NOMO-1 treated with dmso at 0.1 percent for 144 hours (cell line): Measurements from ENCODE around the gene SLC25A51.

ENCODE experiments used
- DNase-seq: peaks from one replicate; lab custom pipeline; 2025; ENCODE audit not compliant: unreplicated experiment; lab: John Stamatoyannopoulos, UW

SLC25A51 gene

DNA sequence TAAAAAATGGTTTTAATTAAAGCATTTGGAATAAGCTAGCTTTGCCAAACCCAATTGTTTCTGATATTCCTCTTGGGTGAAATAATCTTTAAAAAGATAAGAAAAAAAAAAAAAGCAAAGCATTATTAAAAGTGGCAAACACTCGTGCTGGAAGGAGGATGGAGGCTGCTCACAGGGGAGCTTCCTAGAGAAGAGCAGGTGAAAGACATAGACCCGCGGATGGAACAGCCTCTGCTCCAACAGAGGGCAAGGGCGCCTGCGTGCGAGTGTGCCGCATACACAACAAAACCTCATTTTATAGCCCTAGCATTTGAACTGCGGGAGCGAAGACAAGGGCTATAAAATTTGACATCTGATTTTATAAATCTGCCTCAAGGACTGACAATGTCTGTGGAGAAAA lies 33.4 kb upstream of the SLC25A51 start:
- DNase-seq: no peak

DNA sequence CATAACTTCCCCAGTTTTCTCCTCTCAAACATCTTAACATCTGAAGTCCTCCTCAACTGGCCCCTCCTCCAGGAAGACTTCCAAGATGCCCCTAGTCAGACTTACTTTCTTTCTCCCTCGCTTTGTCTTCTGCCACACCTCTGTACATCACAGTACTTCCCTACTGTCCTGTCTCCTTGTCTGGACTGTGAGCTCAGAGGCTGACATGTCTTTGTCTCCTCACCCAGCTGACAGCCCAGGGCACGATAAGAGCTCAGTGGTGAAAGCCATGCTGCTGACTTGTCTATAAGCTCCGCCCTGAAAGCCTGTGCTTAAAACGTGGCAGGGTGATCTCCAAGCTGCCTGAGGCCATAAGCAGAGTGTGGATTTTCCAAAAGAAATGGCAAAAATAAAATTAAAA lies 33.0 kb upstream of the SLC25A51 start:
- DNase-seq: no peak

DNA sequence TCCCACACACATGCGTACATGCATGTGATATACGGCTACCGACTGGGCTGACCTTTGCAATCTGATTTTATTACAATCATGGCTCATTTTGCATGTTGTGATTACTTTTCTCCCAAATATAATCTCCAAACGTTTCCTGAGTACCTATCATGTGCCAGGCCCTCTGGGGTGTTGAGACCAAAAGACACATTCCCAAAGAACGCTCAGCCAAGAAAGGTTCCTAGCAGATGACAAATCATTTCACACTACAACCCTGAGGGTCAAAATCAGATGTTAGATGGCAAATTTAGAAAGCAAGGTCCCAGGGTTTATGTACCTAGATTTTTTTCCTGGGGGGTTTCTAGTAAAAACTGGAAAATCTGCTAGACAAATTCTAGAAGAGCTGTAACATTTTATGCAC lies 32.4 kb upstream of the SLC25A51 start:
- DNase-seq: no peak

DNA sequence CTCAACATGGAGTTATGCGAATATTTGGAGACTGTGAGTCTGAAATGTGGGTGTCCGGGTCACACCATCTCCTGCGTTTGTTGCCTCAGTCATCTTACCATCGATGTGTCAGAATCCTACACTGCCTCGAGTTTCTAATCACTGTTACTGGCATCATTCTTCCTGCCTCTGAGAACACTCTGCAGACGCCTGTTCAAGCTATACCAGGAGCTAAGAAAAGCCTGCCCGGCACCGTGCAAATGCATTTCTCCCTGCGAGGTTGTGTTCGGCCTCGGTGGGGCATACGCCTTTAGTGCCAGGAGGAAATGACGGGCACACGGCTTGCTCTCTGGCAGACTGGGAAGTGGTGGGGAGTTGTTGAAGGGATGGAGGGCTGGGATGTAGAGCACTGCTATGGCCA lies 31.2 kb upstream of the SLC25A51 start:
- no peak for DNase-seq

DNA sequence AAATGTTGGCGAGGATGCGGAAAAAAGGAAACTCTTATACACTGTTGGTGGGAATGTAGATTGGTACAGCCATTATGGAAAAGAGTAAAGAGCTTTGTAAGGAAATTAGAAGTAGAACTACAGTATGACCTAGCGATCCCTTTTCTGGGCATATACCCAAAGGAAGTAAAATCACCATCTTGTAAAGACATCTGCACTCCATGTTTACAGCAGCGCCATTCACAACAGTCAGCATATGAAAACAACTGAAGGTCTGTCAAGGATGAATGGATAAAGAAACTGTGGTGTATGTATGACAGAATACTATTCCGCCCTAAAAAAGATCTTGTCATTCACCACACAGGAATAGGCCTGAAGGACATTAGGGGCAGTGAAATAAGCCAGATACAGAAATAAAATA lies 27.7 kb upstream of the SLC25A51 start:
- no peak for DNase-seq

DNA sequence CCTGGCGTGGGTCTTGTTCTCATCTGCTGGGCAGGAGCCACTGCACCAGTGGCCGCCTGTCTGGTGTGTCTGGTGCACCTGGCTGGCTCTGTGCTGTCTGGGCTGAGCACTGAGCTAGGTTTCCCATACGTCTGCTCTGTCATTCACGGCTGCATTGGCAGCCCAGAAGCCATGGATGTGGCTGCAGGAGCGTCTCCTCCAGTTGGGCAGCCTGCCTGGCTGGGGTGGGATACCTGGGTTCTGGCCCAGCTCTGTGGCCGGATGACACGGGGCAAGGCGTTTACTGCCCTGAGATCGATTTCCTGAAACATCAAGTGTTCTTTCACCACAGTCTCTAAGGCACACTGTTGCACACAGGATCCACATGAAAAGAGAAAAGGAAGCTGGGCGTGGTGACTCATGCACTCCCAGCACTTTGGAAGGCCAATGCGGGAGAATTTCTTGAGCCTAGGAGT lies 25.5 kb upstream of the SLC25A51 start:
- no peak for DNase-seq

DNA sequence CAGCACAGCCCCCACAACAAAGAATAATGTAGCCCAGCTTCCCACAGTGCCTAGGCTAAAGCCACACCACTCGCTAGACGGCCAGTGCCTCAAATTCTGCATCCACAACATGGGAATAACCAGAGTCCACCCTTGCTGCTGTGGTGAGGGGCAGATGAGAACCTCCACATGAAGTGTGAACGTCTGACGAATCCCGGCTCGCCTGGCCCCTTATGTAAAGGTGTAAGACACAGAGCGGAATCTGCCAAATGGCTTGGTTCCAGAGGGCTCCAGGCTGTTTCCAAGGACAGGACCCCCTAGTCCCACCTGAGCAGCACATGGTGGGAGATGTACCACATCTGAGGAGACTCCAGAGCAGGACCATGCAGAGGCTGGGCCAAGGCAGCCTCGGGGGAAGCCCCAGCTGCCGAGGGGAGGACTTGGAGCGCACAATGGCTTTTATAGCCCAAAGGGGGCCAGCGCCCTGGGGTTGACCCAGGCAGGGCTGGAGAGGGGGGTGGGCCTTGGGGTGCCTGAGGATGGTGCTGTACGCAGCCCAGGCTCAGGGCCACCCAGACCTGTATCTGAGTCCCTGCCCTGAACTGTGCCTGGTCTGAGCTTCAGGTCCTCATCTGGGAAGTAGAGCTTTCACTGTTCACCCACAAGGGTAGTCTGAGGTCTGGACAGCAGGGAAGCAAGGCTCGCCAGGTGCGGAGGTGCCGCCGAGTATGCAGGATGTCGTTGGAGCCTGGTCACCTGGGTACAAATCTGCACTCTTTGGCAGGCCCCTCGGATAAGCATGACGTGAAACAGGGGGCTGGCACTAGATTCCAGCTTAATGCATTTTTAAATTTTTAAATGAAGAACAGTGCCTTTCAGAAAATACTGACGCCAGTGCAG lies 24.9 kb upstream of the SLC25A51 start:
- no peak for DNase-seq

DNA sequence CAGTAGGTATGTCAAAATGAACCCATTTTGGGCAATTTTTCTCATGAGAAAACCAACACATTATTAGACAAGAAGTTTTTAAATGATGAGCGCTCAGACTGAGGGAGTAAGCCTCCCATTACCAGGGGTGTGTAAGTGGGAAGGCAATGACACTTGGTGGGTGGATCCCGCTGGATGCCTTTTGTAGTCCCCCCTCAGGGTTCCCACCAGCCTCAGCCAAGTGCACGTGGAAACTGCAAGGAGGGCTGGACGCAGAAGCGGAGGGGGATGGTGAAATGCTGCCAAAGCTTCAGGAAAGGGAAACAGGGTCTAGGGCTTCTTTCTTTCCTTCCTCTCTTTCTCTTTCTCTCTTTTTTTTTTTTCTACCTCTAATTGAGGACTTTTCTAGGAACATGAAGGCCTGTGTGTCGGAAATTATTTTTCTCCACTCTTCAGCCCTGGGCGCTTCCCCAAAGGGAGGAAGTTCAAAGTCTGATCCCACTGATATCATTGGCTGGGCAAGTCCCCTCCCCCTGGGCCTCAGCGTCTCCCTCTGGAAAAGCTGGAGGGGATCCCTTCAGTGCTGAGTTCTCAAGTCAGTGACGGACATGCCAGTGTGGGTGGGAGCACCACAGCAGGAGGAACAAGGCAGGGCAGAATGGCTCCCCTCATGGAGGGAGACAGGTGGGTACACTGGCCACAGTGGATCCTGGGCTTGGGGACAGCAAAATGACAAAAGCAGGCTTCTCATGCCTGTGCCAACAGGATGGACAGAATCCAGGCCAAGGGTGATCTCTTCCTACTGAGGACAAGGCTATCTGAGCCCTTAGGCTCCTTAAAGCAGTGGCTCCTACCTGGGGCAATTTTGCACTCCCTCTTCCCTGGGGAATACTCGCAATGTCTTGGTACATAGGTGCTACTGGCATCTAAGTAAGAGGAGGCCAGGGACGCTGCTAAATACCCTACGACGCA lies 23.9 kb upstream of the SLC25A51 start:
- DNase-seq: no peak

DNA sequence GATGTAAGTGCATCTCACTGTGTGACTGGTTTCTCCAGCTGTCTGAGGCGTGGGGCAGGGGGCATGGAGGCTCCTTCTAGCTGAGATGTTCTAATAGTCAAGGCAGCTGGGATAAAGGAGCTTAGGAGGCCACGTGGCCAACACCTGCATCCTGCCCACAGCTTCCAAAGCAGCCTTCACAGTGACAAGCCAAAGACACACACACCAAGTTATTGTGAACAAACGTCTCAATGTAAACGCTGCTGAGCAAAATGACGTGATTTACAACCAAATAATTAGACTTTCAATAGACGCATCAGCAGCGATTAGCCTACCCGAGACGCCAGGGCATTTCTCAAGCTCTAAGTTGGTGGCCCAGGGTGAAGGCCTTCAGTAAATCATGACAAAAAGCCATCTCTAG lies 23.2 kb upstream of the SLC25A51 start:
- no peak for DNase-seq

DNA sequence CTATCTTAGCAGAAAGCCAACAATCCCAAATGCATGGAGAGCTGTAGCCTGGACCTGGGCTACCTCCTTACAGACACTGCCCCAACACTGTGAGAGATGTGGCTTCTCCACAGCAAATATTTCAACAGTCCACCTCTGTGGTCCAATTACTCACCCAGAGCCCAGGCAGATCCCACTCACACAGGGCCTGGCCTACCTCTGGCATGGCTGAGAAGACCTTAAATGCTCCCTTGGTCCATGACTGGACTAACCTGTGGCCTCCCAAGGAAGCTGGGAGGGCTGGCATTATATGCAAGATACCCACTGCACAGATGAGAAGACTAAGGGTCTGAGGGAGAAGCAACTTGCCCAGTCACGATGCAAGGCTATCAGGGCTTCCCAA lies 22.8 kb upstream of the SLC25A51 start:
- no peak for DNase-seq

DNA sequence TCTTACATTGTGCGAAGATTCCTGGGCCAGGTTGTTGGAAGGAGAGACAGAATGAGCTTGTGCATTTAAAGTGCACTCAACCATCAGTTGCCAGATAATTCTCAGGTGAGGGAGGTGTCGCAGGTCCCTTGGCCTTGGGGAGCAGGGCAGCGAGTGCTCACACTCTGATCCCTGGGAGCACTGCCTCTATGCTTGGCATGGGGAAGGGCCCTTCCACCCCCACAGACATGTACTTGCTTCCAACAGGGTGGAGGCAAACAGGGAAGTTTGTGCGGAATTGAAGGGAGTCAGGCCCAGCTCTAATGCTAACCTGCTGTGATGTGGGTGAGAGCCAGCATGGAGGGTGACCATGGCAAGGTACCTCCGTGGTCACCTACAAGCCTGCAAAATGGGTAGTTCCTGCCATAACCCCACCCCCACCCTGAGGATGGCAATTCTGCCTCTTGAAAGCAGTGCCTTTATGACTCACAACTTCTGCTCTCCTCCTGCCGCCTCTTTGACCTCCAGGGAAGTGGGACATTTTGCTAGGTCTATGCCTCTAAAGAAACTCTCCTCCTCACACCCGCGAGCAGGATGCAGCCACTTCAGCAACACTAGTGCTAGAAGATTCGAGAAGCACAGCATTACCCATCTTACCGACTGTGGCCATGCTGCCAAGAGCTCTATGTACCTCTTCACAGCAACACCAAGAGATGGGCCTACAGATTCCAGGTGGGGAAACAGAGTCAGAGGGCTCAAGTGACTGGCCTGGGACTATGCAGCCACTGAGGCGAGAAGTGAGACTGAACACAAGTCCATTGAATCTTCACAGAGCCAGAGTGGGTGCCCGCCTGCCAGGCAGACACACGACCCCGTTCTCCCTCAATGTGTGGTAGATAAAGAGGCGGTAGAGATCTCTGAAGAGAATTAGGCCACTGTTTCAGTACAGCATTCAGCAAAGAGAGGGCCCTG lies 22.1 kb upstream of the SLC25A51 start:
- no peak for DNase-seq

DNA sequence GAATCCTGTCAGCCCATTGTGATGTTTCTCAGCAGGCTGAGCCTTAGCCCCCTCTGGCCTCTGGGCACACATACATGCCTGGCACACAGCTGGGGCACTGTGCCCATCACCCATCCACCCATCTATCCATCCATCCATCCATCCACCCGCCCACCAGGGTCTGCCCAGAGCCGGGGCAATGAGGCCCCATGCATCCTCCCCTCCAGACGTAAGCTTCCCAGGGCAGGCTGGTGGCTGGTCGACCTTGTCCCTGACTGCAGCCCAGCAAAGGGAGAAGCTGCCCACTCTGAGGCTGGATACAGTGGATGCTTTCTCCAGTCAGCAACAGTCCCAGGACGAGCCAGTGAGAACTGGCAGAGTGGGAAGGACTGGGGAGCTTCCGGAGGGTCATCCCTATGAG lies 21.1 kb upstream of the SLC25A51 start:
- DNase-seq: no peak

DNA sequence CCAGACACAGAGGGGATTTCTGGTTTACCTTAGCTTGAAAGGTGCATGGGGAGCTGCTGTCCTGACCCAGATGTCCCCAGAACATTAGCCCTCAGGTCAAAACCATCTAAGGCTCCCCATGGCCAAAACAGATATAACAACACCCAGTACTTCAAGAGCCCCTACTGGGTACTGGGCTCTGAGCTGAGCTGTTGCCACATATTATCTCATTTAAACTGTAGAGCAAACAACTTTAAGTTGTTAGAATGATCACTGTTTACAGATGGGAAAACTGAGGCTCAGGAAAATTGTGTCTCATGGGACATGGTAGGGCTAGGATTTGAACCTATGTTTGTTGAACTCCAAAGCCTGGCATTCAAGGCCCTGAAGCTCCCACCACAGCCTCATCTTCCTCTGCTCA lies 20.6 kb upstream of the SLC25A51 start:
- DNase-seq: no peak

DNA sequence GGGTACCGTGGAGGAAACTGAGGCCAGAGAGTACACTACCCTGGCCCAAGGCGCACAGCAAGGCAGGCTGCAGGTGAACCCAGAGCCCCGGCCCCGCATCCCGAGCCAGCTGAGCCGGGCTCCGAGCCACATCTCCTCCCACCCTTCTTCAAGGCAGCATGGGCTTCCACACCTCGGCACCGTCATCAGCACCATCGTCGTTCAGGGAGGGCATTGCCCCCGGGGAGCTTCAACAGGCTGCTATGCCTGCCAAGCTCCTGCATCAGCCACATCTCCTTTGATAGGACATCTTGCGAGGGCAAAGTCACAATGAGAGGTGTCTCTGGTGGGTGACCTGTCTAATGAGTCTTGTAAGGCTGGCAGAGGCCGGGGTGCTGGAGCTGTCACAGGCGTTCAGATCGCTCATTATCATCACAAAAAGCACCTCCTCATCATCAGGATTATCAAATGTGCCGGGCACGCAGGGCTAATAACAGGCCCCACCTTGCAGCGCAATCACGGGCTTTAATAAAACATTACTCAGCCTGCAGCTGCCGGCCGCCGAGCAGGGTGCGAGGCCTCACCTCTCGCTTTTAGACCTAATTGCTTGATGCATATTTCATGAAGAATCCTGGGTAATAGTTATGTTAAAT lies 20.0 kb upstream of the SLC25A51 start:
- DNase-seq: no peak

DNA sequence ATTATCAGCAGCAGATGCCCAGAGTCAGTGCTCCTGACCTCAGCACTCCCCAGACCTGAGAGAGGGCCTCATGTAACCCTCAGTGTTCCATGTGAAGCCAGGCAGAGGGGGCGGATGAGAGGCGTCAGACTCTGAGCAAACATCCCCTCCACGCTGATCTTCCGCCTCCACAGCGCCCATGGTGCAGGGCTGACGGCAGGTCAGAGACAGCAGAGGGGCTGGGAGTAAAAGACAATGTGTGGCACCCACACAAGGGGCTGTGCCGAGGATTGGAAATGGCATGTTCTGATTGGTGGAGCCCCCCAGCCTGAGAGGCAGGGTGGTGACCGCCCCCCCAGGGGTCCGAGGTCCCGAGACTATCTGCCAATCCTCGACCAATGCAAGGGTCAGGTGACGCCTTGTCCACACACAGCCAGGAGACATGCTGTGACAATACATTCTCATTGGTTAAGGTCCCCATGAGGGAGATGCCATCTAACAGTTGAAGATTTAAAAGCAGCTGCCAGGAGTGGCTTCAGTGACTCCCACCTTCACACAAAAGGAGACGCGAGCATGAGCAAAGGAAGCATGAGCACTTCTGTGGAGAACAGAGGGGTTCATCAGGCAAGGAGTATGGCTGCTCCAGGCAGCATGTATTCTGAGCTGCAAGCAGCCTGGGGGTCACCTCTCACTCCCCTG lies 19.3 kb upstream of the SLC25A51 start:
- no peak for DNase-seq

DNA sequence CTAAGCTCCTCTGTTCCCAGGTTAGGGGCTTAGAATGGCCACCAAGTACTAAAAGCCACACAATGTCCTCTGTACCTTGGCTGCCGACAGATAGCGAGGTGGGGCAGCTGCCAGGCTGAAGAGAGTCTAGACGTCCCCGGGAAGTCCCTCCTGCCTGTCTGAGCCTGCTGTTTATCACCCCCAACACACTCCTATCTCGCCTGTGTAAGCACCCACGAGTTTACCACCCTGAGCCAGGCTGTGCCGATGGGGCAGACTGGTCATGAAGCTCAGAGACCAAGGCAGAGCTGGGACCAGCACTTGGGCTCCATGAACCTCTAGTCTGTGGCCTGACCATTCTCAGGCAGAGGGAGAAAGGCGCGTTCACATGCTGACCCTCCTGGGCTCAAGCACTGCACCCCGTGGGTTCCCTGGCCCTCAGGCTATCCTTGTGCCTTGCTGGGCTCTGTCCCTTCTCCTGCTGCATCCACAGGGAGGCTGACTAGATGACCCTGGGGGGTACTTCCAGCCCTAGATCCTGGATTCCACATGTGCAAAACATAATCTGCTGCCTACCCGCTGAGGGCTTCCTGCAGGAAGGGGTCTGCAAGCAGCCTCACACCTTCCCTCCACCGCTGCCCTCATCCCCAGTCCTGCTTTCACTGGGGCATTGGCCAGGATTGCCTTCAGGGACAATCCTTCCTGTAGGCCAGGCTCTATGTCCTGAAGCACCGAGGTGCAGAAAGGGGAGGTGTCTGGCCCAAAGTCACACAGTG lies 18.6 kb upstream of the SLC25A51 start:
- no peak for DNase-seq

DNA sequence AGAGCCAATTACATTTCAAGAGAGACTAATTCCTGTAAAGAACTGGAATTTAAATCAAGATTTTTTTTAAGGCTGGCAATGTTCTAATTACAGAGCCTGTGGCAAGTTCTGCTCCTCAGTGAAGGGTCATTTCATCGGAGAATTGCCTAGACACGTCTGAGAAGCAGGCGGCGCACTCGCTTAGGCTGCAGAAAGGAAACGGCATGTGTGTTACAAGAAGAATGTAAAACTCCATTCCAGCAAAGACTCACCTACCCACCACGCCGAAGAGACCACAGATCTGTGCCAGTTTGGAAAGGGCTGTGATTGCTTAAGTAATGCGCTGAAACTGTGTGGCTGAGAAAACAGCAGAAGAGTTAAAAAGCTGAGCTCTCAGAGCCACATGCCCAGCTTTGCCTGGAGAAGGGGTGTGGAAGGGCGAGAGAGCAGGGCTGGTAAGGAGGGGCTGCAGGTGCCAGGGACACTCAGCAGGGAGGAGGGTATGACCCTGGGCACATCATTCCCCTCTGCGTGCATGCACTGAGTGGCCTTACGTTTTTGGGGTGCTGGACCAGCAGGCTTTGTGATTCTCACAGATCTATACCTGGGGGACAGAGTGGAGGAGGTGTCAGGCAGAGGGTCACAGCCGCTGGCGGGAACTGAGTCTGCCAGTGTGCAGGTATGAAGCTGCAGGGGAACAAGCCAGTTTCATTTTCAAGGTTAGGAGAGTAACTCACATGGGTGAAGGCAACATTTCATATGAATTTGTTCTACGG lies 17.8 kb upstream of the SLC25A51 start:
- DNase-seq: no peak

DNA sequence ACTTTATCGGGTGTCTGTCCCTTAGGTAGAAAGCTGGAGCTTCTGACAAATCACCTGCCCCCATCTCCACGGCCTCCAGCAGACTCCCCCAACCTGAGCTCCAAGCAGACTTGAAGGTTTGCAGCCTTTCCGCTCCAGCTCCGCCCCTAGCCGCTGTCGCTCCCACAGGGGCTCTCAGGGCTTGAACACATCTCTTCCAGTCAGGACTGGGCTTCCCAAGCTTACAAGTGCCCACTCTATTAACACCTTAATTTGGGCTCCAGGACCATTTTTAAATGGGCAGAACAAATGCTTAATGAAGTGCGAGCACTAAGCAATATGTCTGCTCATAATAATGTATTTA lies 17.2 kb upstream of the SLC25A51 start:
- DNase-seq: no peak
